Muscle of back (tissue), 13 donors: ENCODE measurements around the gene TADA3. TPM values are rescaled to one million over a fixed set of nuclear protein-coding genes. Genes with fewer than 3 reads are reported as not detected.
A peak's percentile ranks its signal among the peaks of the same experiment; 100 is the strongest.

Experiments
- DNase-seq, 3 donors: peaks; one replicate each; pipeline versions ENCODE4 v3.0.0 to v3.0.0-alpha.2; 2013
- long read RNA-seq, 9 donors: transcript quantifications; one replicate each; lab custom pipeline, GENCODE V29; 2026
- polyA plus RNA-seq, 10 donors: library from polyadenylated mRNA; unstranded; fragments of 120-200 nt; gene quantifications; one replicate each; pipeline ENCODE4 v1.2.1, GENCODE V29; 2013; ENCODE audit not compliant: insufficient read length in 10 of 10

TADA3 gene, protein sequence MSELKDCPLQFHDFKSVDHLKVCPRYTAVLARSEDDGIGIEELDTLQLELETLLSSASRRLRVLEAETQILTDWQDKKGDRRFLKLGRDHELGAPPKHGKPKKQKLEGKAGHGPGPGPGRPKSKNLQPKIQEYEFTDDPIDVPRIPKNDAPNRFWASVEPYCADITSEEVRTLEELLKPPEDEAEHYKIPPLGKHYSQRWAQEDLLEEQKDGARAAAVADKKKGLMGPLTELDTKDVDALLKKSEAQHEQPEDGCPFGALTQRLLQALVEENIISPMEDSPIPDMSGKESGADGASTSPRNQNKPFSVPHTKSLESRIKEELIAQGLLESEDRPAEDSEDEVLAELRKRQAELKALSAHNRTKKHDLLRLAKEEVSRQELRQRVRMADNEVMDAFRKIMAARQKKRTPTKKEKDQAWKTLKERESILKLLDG
- polyA plus RNA-seq: 10 to 100 TPM; 49.2 to 56.4 (median 53.4) TPM
- long read RNA-seq, donor 1, transcript TADA3-201 (9 exons, 2,355 nt): major isoform, 20 of 20 reads
- long read RNA-seq, donor 1, partial matches to known transcripts: 0 of 20 reads
- long read RNA-seq, donor 1, other reads (novel, unspliced or antisense): 0 of 20 reads
- long read RNA-seq, donor 2, transcript TADA3-201 (9 exons, 2,355 nt): major isoform, 12 of 13 reads
- long read RNA-seq, donor 2, partial matches to known transcripts: 0 of 13 reads
- long read RNA-seq, donor 2, other reads (novel, unspliced or antisense): 0 of 13 reads
- long read RNA-seq, donor 3: 0 reads
- long read RNA-seq, donor 4, transcript TADA3-201 (9 exons, 2,355 nt): major isoform, 10 of 162 reads
- long read RNA-seq, donor 4, partial matches to known transcripts: 115 of 162 reads
- long read RNA-seq, donor 4, other reads (novel, unspliced or antisense): 36 of 162 reads
- long read RNA-seq, donor 5, transcript TADA3-201 (9 exons, 2,355 nt): major isoform, 16 of 77 reads
- long read RNA-seq, donor 5, partial matches to known transcripts: 18 of 77 reads
- long read RNA-seq, donor 5, other reads (novel, unspliced or antisense): 39 of 77 reads
- long read RNA-seq, donor 6, transcript TADA3-201 (9 exons, 2,355 nt): major isoform, 26 of 27 reads
- long read RNA-seq, donor 6, partial matches to known transcripts: 0 of 27 reads
- long read RNA-seq, donor 6, other reads (novel, unspliced or antisense): 0 of 27 reads
- long read RNA-seq, donor 7, transcript TADA3-201 (9 exons, 2,355 nt): major isoform, 12 of 74 reads
- long read RNA-seq, donor 7, partial matches to known transcripts: 21 of 74 reads
- long read RNA-seq, donor 7, other reads (novel, unspliced or antisense): 39 of 74 reads
- long read RNA-seq, donor 8, transcript TADA3-201 (9 exons, 2,355 nt): major isoform, 5 of 6 reads
- long read RNA-seq, donor 8, partial matches to known transcripts: 0 of 6 reads
- long read RNA-seq, donor 8, other reads (novel, unspliced or antisense): 0 of 6 reads
- long read RNA-seq, donor 9, partial matches to known transcripts: 0 of 4 reads
- long read RNA-seq, donor 9, other reads (novel, unspliced or antisense): 0 of 4 reads

- peak; percentile 96 to 99 (median 98) for DNase-seq
Observed at GRCh38 chr3:9792405-9793160, at the start of gene TADA3, which contains the start of gene ARPC4. TADA3 (minus strand) TSS chr3:9792473; CDS start chr3:9791466, 1,007 bp downstream. ARPC4 (plus strand) TSS chr3:9793082; CDS start chr3:9793122, 40 bp downstream.

DNA sequence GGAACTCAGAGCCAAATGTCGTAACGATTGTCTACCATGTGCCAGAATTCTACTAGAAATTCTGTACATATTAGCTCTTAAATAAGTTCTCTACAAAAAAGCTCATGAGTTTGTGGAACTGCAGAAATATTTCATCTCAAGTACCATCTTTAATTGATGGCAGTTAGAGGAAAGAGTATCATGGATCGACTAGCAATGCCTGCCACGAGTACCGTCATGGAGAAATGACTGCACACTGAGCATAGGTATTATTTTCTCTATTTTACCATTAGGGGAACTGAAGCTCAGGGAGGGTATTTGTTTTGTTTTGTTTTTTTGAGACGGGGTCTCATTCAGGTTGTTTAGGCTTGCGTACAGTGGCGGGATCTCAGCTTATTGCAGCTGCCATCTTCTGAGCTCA lies 48.7 kb upstream of the TADA3 start:
- DNase-seq: no peak

- DNase-seq: no peak
Observed at GRCh38 chr3:9838856-9839255, 46.6 kb upstream of the TADA3 start.

DNA sequence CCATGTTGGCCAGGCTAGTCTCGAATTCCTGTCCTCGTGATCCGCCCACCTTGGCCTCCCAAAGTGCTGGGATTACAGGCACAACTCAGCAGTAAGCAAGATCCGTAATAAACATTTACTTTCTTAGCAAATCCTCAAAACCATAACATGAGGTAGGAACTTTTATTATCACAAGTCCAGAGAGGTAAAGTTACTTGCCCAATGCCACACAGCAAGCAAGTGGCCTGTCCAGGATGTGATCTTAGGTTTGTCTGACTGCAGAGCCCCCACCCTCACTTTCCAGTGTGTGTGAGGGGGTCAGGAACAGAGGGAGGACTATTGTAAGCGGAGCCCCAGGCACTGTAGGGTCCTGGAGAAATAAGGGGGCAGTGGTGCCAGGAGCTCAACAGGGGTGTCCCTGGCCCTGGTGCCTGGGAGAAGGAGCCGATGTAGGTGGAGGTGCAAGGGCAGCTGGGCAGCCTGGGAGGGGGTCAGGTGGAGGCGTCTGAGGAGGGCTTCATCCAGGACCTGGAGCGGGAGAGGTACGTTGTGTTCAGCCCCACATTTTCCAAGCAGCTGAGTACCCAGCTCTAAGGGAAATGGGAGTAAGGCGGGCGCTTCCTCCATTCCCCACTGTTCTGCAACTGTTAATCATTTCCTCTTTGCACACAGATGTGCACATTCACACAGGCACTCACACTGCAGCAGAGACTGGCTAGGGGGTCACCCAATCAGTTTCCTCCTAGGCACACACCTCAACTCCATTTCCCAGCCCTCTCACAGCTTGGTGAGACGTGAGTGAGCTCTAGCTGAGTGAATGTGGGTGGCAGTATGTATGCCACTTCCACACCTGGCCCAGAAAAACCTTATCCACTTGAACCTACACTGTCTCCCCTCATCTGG lies 45.7 kb upstream of the TADA3 start:
- no peak for DNase-seq

GRCh38 chr3:9834520-9835380 lies 42.5 kb upstream of the TADA3 start:
- DNase-seq: no peak

DNA sequence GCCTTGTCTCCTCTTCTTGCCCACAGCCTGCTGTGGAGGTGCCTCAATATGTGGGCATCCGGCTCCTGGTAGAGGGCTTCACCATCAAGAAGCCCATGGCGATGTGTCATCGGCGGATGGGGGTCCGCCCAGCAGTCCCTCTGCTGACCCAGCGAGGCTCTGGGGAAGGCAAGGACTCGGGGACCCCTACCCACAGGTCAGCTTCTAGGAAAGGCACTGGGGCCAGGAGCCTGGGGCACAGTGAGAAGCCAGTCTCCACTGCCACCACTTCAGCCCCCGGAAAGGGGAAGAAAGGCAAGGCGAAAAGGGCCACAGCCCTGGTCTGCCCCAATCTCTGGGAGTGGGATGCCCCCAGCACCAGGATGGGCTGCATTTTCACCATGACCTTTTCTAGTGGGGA lies 40.8 kb upstream of the TADA3 start:
- DNase-seq: no peak

DNA sequence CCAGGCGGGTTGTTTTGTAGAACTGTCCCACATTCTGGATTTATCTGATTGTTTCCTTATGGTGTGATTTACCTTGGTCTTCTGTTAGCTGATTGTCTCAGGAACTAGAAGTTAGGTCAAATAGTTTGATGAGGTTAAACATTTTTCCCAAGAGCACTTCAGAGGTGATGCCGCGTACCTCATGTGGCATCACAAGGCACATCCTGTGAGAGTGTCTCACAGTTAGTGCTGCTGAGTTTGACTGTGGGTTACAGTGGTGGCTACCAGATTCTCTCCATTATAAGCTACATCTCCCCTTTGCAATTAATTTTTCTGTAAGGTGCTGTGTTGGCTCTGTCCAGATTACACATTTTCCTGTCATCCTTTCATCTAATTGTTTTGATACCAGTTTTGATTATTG lies 39.0 kb upstream of the TADA3 start:
- no peak for DNase-seq

- DNase-seq: no peak
Observed at GRCh38 chr3:9828801-9829755, 36.8 kb upstream of the TADA3 start.

DNA sequence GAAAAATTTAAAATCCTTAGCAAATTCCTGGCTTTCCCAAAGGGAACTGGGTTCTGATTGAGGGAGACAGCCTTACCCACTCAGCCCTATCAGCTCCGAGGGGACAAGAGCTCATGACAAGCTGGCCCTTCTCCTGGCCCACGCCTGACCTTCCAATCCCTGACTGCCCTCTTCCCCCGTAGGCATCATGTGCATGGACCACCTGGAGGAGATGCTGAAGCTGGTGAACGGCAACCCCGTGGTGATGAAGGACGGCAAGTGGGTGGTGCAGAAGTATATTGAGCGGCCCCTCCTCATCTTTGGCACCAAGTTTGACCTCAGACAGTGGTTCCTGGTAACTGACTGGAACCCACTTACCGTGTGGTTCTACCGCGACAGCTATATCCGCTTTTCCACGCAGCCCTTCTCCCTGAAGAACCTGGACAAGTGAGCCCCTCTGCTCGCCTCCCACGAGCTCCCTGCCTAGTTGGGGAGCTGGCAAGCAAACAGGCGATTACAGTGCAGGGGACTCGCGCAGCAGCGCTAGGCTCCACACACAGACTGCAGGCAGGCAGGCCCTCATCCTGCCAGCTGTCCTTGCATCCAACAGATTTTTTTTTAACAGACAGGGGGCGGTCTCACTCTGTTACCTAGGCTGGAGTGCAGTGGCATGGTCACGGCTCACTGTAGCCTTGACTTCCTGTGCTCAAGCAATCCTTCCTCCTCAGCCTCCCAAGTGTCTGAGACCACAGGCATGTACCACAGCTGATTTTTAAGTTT lies 34.7 kb upstream of the TADA3 start:
- DNase-seq: no peak

DNA sequence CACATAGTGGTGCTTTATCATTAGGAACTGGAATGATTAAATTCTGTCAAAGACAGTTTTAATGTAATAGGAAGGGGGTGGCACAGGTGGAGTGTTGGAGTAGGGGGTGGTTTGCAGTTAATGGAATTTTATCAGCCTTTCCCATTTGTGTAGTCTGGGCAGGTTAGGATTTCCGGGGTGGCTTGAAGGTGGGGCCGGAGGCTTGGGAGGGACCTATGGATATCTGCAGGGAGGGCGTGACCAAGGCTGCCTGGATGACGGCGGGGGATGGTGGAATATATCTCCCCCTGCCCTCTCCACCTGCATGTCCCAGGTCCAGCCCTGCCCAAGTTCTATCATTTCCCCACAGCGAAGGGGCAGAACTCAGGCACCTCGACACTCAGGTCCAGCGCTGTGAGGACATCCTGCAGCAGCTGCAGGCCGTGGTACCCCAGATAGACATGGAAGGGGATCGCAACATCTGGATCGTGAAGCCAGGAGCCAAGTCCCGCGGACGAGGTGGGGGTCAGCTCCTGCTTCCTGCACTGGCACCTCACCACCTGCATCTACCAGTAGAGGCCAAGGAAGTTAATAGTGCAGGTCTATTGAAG lies 33.3 kb upstream of the TADA3 start:
- DNase-seq: no peak

- no peak for DNase-seq
Observed at GRCh38 chr3:9820946-9821345, 28.7 kb upstream of the TADA3 start.

DNA sequence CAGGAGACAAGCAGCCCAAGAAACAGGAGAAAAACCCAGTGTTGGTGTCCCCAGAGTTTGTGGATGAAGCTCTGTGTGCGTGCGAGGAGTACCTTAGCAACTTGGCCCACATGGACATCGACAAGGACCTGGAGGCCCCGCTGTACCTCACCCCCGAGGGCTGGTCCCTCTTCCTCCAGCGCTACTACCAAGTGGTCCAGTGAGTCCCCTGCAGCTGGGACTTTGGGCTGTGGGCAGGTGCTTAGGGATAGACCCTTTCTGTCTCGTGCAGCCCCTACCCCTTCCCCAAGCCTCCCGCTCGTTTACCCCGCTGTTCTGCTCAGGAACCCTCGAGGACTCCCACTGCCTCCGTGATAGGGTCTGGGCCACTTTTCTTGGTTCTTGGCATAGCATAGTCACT lies 28.3 kb upstream of the TADA3 start:
- DNase-seq: no peak

DNA sequence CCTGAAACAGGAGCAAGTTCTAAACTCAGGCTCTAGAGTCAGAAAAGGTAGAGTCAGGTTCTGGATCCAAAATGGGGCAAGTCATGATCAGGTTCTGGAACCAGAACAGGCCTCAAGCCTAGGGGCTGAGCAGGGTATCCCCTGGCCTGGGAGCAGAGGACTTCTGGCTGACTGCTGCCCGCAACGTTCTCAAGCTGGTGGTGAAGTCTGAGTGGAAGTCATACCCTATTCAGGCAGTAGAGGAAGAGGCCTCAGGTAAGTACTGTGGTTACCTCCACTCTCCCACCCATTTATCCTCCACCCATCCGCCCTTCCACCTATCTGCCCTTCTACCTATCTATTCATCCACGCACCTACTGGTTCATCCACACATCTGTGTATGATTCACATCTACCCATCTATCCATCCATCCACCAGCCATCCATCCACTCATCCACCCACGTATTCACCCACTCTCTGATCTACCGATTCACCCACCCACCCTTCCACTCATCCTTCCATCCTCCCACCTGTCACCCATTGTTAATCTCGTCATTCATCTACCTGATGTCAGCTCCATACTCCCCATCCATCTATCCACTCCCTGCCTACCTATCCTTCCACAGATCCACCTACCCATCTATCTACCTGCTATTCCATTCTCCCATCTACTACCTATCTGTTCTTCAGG lies 26.5 kb upstream of the TADA3 start:
- no peak for DNase-seq

DNA sequence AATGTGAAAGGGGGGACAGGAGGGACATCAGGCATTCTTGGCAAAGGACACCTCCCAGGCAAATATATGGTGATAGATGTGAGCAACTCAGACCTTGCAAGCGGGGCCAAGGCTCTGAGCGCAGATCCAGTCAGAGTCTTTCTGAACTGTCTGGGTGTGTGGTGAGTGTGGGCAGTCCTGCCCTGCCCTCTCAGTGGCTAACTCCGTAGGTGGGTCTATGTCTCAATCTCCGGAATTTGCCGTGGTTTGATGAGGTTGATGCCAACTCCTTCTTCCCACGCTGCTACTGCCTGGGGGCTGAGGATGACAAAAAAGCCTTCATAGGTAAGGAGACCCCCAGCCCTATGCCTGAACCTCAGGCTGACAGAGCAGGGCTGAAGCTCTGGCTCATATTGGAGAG lies 25.2 kb upstream of the TADA3 start:
- DNase-seq: no peak

- no peak for DNase-seq
Observed at GRCh38 chr3:9815986-9816385, 23.7 kb upstream of the TADA3 start.
